ENCODE data around the gene TTC12. TPM values are rescaled to one million over a fixed set of nuclear protein-coding genes. Genes with fewer than 3 reads are reported as not detected.

The TTC12 gene
- total RNA-seq, 2 donors from 2014 or later: 4.6 to 6.3 TPM

GRCh38 chr11:113274713-113275582, 39.4 kb upstream of the TTC12 start:
- no peaks in the 10 kb centered on the region for H3K9me3 ChIP-seq
- no peaks in the 10 kb centered on the region for H3K4me1 ChIP-seq
- no peak overlapping the region for H3K27ac ChIP-seq
- TF ChIP-seq CTCF (IDR thresholded peaks at IDR 0.05): no peak
- no peak overlapping the region for H3K4me3 ChIP-seq
- H3K36me3 ChIP-seq: no peaks in the 10 kb centered on the region
- no peak for DNase-seq (ENCODE audit: low spot score)
- H3K27me3 ChIP-seq: no peaks in the 10 kb centered on the region

- no peak overlapping the region for H3K27ac ChIP-seq
- no peak overlapping the region for H3K4me3 ChIP-seq
- no peak for DNase-seq (ENCODE audit: low spot score)
- no peaks in the 10 kb centered on the region for H3K4me1 ChIP-seq
- TF ChIP-seq CTCF (IDR thresholded peaks at IDR 0.05): no peak
- no peaks in the 10 kb centered on the region for H3K27me3 ChIP-seq
- no peaks in the 10 kb centered on the region for H3K36me3 ChIP-seq
- no peaks in the 10 kb centered on the region for H3K9me3 ChIP-seq
Observed at GRCh38 chr11:113275602-113276001, 38.8 kb upstream of the TTC12 start.

- H3K27me3 ChIP-seq: no peaks in the 10 kb centered on the region
- no peak overlapping the region for H3K4me3 ChIP-seq
- TF ChIP-seq CTCF (IDR thresholded peaks at IDR 0.05): no peak
- no peaks in the 10 kb centered on the region for H3K9me3 ChIP-seq
- H3K27ac ChIP-seq: no peak overlapping the region
- no peaks in the 10 kb centered on the region for H3K36me3 ChIP-seq
- no peak for DNase-seq (ENCODE audit: low spot score)
- no peaks in the 10 kb centered on the region for H3K4me1 ChIP-seq
Observed at GRCh38 chr11:113276466-113276865, 37.9 kb upstream of the TTC12 start.

- H3K4me3 ChIP-seq: no peak overlapping the region
- no peaks in the 10 kb centered on the region for H3K9me3 ChIP-seq
- DNase-seq (ENCODE audit: low spot score): no peak
- no peak for TF ChIP-seq CTCF (IDR thresholded peaks at IDR 0.05)
- no peak overlapping the region for H3K27ac ChIP-seq
- no peaks in the 10 kb centered on the region for H3K4me1 ChIP-seq
- no peaks in the 10 kb centered on the region for H3K27me3 ChIP-seq
- H3K36me3 ChIP-seq: no peaks in the 10 kb centered on the region
Observed at GRCh38 chr11:113277907-113278306, 36.5 kb upstream of the TTC12 start.

GRCh38 chr11:113278481-113278880, 35.9 kb upstream of the TTC12 start:
- DNase-seq (ENCODE audit: low spot score): peak; percentile 47
- no peak for TF ChIP-seq CTCF (IDR thresholded peaks at IDR 0.05)
- Histone ChIP-seq H3K4me1 (no peaks in the 10 kb centered on the region), H3K4me3 (no peak overlapping the region), H3K36me3 (no peaks in the 10 kb centered on the region), H3K27me3 (no peaks in the 10 kb centered on the region), H3K27ac (no peak overlapping the region), H3K9me3 (no peaks in the 10 kb centered on the region)

- H3K36me3 ChIP-seq: no peaks in the 10 kb centered on the region
- no peak for DNase-seq (ENCODE audit: low spot score)
- H3K27ac ChIP-seq: no peak overlapping the region
- peak in 1 of 2 donors; percentile 42 for TF ChIP-seq CTCF (IDR thresholded peaks at IDR 0.05)
- no peaks in the 10 kb centered on the region for H3K27me3 ChIP-seq
- no peaks in the 10 kb centered on the region for H3K9me3 ChIP-seq
- no peaks in the 10 kb centered on the region for H3K4me1 ChIP-seq
- H3K4me3 ChIP-seq: no peak overlapping the region
Observed at GRCh38 chr11:113278925-113279324, 35.5 kb upstream of the TTC12 start.

Data from right atrium auricular region (tissue), 2 donors.